Measurements from ENCODE around the gene CELA3A.
"Not testable (repeated sequence)": the region's sequence is repeated elsewhere in the genome, so short reads cannot be mapped to it uniquely, and the experiment has no call there.

DNA sequence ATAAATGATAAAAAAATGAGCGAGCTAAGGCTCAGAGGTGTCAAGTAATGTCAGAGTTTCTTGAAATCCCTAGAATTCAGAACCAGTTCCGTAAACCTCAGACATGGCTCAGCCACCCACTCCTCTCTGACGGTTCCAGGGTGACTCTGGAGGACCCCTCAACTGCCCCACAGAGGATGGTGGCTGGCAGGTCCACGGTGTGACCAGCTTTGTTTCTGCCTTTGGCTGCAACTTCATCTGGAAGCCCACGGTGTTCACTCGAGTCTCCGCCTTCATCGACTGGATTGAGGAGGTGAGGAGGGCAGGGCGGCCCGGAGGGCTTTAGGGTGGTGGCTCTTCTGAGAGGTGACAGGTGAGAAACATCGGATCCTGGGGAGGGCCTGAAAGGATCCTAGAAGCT lies 8.1 kb downstream of the CELA3A start:
- TF ChIP-seq CTCF (IDR thresholded peaks at IDR 0.05; ENCODE audit: low read depth, low read length); EZH2phosphoT487 (IDR thresholded peaks at IDR 0.05; ENCODE audit: low read depth): not testable (repeated sequence)

Data from OCI-LY3 (cell line).